GM19240 (cell line): ENCODE measurements around the gene ZDHHC14.
"Not testable (repeated sequence)": the region's sequence is repeated elsewhere in the genome, so short reads cannot be mapped to it uniquely, and the experiment has no call there.

Source experiments
- DNase-seq: peaks from one replicate; pipeline ENCODE4 v3.0.0; 2011; ENCODE audit warnings: low spot score; ENCODE audit not compliant: insufficient read length

The ZDHHC14 gene

DNA sequence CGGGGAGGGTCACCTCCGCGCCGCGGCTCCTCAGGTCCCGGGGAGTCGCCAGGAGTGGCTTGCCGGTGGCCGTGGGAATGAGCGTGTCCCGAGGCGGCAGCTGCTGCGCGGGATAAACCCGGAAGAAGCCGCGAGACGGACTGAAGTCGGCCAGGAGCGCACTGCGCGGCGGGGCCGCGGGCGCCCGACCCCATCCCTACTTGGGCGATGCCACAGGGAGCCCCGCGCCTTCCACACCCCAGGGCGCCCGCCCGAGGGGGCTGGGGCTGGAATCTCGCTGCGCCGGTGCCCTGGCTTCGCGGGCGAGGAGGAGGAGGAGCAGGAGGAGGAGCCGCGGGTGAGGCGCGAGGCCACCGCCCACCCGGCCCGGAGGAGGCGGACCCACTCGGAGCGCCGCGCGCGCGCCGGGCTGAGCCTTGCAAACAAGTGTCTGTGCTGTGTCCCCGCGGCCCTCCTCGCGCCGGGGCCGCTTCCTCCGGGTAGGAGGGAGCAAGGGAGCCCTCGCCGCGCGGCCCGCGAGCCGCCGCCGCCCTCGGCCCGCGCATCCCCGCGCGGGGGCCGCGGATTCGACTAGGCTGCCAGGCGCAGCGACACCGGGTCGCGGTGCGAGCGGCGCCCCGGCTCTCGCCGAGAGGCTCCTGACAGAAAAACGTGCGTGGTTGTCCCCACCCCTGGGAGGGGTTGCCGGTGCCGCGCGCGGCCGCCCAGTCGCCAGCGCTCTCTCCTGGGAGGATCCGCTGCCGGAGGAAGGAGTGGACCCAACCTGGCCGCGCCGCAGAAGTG is at the start of gene ZDHHC14:
Gene ZDHHC14, plus strand, starts transcription at position 412 of the 783 bp plus-strand sequence.
- DNase-seq: peak; percentile 58

- no peak for DNase-seq
Observed at GRCh38 chr6:157332813-157333212, 48.2 kb upstream of the ZDHHC14 start.

DNA sequence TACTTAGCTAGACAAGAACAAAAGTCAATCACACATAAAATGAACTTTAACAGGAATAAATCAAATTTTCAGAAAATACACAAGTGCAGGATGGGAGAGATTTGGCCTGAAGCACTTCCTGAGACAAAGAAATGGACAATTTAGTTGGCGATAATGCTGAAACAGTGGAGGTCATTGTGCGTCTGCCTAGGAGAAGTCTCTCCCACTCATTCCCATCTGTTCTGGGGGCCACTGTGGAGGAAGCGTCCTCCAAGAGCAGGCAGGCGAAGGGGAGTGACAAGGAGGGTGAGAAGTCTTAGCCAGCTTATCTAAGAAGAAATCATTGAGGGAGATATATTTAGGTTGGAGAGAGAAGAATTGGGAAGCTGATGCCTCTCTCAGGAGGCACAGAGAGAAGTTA is 47.5 kb upstream of the ZDHHC14 start:
- no peak for DNase-seq

DNA sequence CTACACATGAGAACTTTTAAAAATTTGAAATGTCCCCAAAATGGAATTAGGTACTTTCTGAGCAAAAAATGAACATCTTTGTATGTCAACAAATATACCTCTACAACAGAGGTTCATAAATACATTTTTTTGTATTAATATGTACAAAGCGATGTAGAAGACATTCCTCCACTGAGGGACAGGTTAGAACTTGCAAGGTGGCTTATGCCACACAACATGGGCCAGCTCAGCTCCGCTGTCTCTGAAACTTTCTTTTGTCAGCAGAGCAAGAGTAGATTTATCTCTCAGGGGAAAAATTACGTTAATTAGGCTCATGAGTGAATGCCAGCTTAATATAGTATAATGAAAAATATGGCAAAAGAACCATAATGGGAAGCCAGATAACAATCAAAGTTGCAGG is 47.0 kb upstream of the ZDHHC14 start:
- DNase-seq: no peak

DNA sequence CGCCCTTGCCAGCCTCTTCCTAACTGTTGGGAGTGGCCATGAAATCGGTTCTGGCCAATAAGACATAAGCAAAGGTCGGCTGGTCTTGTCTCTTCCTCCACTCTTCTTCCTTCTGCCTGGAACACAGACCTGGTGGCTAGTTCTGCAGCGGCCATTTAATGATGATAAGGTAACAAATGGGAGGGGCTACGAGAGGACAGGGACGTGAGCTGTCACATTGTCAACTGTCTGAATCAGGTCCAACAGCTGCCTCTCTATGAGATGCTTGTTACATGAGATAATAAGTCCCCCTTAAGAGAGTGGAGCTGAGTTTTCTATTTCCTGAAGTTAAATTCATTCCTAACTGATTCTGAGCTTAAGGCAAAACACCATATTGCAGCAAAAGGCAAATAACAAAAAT is 45.2 kb upstream of the ZDHHC14 start:
- no peak for DNase-seq

- not testable (repeated sequence) for DNase-seq
Observed at GRCh38 chr6:157337276-157337675, 43.7 kb upstream of the ZDHHC14 start.

- no peak for DNase-seq
Observed at GRCh38 chr6:157337751-157338150, 43.2 kb upstream of the ZDHHC14 start.

DNA sequence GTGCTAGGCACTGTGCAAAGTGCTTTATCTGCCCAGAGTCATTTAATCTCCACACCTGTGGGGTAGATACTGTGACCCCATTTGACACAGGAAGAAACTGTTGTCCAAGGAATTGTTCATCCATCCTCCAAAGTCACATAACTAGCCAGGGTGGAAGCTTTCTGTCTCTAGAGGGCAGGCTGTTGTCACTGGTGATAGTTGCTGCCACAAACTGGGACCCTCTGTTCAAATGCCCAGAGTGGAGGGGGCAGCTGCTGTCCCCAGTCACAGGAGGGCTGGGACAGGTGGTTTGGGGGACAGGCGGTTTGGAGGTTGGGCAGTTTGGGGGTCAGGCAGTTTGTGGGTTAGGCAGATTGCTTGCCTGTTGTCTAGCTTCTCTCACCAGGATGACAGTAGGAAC is 41.6 kb upstream of the ZDHHC14 start:
- DNase-seq: no peak

- no peak for DNase-seq
Observed at GRCh38 chr6:157343732-157344131, 37.3 kb upstream of the ZDHHC14 start.

GRCh38 chr6:157346373-157346772 is 34.6 kb upstream of the ZDHHC14 start:
- no peak for DNase-seq

DNA sequence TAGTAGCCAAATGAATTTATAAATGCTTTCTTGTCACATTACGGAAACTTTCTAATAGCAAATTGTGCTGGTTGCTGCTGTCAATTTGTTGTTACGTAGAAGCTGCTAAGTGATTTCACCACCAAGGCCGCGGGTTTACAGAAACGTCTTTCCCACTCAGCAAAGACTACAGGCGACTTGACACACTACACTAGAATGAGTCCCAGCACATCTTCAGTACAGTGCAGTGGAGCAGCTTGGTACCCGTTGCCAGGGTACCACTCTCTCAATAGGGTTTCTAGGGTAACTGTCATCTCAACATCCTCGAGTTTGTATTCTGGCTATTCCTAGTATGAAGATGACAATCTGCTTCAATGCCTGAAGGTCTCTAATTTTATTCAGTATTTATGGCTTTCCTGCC is 22.7 kb upstream of the ZDHHC14 start:
- no peak for DNase-seq

DNA sequence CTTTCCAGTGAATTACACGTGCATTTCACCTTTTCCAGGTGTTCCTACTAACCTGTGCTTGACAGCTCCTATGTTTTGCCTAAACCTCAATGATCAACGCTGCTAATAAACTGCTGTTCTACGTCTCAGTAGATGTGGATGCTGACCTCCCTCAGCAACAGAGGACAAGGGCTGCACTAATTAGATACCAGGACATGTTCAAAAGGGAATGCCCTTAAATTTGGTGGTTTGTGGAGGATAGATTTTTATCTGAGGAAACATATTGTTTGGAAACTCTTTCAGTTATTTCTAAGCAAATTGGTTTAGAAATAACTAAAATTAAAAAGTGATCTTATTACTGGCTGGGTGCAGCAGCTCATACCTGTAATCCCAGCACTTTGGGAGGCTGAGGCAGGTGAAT is 19.1 kb upstream of the ZDHHC14 start:
- DNase-seq: no peak

- no peak for DNase-seq
Observed at GRCh38 chr6:157364705-157365104, 16.3 kb upstream of the ZDHHC14 start.

DNA sequence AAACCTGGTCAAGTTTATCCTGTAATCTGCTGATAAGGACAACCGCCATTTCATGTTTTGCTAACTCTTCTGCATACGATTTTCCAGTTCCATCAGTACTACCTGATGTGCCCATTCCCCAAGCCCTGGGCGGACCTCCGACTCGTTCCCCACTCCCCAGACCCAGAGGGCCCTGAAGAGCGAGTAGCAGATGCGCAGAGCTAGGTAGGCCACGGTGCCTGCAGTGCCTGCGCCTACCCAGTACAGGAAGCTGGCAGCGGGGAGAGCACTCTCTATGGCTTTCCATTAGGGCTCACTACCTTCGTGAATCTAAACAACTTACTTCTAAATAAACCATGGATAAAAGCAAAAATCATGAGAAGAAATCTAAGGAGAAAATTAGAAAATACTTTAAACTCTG is 14.3 kb upstream of the ZDHHC14 start:
- no peak for DNase-seq

DNA sequence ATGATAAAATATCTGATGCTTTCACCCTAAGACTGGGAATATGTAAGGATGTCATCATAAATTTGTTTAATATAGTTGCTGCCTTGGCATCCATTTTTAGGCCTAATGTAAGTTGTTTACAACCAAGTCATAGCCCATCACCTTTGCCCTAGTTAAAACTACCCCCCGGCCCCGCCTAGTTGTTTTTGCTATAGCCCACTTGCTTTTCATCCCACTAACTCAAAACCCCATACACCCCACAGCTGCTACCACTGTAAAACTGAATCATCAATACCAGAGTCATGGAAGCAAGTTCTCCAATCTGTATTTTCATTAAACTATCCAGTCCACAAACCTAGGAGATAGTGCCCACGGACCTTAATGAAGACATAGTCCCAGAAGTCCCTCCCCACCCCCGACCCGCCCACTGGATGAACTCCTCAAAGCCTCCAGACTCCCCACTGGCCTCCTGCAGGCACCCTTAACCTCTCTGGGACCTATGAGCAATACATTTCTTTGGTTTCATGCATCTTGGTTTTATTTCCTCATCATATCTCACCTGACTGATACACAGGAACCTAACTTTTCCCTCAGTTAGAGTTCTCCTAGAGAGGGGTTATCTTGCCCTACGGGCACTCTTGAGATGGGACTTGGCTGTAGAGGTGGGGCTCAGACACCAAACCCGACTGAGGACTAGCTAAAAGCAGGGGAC is 12.5 kb upstream of the ZDHHC14 start:
- DNase-seq: no peak

DNA sequence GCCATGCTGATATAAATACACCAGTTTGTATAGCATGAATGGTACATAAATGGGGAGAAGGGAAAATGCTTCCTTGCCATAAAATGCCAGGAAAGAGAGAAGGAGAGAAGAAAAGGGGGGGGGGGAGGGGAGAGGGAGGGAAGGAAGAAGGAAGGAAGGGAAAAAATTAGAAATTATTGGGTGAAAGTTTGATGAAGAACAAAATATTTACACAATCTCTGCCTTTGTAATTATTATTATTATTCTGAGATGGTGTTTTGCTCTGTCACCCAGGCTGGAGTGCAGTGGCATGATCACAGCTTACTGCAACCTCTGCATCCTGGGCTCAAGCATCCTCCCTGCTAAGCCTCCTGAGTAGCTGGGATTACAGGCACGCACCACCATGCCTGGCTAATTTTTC is 10.2 kb upstream of the ZDHHC14 start:
- DNase-seq: no peak

DNA sequence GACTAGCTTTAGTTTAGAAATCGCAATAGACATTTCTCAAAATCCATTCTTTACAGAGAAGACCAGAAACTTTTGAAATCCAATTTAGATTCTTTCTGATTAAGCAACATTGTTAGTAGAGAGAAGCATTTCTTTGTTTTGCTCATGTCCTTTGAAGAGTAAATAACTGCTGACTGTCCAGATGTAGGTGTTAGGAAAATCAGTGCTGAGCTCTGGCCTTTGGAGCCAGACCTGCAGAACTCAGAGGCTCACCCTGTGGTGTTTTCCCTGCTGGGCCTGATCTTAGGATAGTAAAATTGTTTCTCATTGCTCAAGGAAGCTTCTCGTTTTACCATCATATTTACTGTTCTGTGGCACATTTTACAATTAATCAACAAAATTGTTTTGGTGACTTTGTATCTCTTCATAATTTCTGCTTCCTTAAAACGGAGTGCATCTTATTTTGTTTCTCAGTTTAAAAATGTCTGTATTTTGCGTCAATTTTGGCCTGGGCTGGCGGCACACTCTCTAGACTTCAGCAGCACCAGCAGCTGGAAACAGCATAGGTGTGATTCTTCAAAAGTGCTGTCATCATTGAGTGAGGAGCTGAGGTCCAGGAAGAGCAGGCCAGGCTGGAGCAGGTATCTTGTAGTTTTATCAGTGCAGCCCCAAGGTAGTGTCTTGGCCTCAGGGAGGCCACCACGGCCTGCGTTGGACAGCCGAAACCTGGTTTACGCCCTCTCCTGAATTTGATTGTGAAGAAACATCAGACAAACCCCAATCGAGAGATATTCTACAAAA is 8.3 kb upstream of the ZDHHC14 start:
- no peak for DNase-seq

- no peak for DNase-seq
Observed at GRCh38 chr6:157374889-157375443, 6.0 kb upstream of the ZDHHC14 start.

- no peak for DNase-seq
Observed at GRCh38 chr6:157376241-157376640, 4.7 kb upstream of the ZDHHC14 start.

DNA sequence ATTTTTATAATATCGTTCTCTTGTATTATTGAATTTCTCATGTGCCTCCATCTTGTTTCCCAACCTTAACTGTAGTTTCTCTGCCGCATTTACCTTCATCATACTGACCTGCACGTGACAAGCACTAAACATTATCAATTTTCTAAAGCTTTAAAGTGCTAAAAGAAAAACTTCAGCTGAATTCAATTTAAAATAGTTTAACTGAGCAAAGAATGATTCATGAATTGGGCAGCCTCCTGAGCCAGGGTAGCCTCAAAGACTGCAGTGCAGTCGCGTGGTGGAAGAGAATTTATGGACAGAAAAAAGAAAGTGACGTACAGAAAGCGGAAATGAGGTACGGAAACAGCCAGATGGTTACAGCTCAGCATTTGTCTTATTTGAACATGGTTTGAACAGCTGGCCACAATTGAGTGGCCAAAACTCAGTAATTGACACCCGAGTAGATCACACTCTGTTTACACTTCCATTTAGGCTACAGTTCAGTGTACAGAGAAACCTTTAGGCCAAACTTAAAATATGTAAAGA is 4.2 kb upstream of the ZDHHC14 start:
- DNase-seq: no peak

- DNase-seq: peak; percentile 73
Observed at GRCh38 chr6:157379656-157380457, 1.1 kb upstream of the ZDHHC14 start.
